Activated naive CD4-positive, alpha-beta T cell treated with anti-CD3 and anti-CD28 coated beads, Interleukin-2, amount 50 U/mL, for 72 hours (primary cell): ENCODE data around the gene CHADL. TPM values are rescaled to one million over a fixed set of nuclear protein-coding genes. Genes with fewer than 3 reads are reported as not detected.

ENCODE experiments used
- ATAC-seq, 2 donors: fragments of 150-1000 bp; cut with Tn5 transposase; 2 replicates each; pipeline ENCODE4 v1.10.0; 2021; ENCODE audit warnings: mild to moderate bottlenecking in 2 of 2, moderate library complexity in 2 of 2
- DNase-seq, 2 donors: peaks; one replicate each; pipeline ENCODE4 v3.0.0; 2021 to 2022; ENCODE audit warnings: low spot score in 2 of 2
- H3K27ac Mint-ChIP-seq, 2 donors: one replicate each; pipeline ENCODE4 v1.8.0; 2022; ENCODE audit warnings: mild to moderate bottlenecking in 2 of 2, mixed read lengths in 2 of 2
- H3K36me3 Mint-ChIP-seq, 2 donors: one replicate each; pipeline ENCODE4 v1.8.0; 2022; ENCODE audit warnings: mixed read lengths in 2 of 2
- H3K9me3 Mint-ChIP-seq, 2 donors: one replicate each; pipeline ENCODE4 v1.8.0; 2022; ENCODE audit warnings: mixed read lengths in 2 of 2
- total RNA-seq, 2 donors: library from RNA; stranded (reverse); gene quantifications; one replicate each; pipeline ENCODE4 v1.2.3, GENCODE V29; 2022

Gene CHADL
- total RNA-seq, 2 donors from 2014 or later: 0.20 to 0.29 TPM

GRCh38 chr22:41241133-41241676, 474 bp upstream of the CHADL start:
- ATAC-seq (no peak), DNase-seq (no peak)
- Mint-ChIP-seq H3K27ac (no peak overlapping the region), H3K9me3 (no peaks in the 10 kb centered on the region), H3K36me3 (no peaks in the 10 kb centered on the region)

DNA sequence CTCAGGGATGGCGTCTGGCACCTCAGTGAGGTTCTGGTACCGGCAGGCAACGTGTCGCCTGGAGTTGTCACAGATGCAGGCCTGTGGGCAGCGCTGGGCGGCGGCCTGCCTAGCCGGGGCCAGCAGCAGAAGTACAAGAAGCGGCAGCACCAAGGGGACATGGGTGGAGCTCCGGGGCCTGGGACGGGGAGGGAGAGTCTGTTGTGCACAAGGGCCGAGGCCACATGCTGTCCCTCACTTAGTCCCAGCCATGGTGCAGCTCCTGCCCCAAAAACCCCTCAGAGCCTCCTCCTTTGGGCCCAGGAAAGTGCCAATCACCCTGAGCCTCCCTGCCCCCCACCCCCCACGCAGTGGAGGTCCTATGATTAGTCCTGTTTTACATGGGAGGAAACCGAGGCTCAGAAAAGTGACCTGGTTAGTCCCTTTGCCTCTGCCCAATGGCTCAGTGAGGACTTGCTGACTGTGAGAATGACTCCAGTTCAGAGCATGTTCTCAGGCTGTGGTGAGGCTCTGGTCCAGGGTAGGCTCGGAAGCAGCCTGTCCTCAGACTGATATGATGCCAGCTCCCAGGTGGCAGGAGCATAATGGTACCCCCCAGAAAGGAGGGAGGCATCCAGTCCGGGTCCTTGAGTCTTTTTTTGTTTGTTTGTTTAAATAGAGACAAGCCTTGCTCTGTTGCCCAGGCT, 1.1 kb downstream of the CHADL start:
- no peak for DNase-seq
- H3K9me3 Mint-ChIP-seq: no peaks in the 10 kb centered on the region
- H3K36me3 Mint-ChIP-seq: no peaks in the 10 kb centered on the region
- ATAC-seq: no peak
- peak overlapping the region in 1 of 2 donors; percentile 34 for H3K27ac Mint-ChIP-seq

- peak overlapping the region; percentile 34 to 39 for H3K27ac Mint-ChIP-seq
These were observed 1.9 kb downstream of the CHADL start for GRCh38 chr22:41238570-41239442.

GRCh38 chr22:41237707-41238569, 2.8 kb downstream of the CHADL start:
- H3K36me3 Mint-ChIP-seq: no peaks in the 10 kb centered on the region
- no peaks in the 10 kb centered on the region for H3K9me3 Mint-ChIP-seq
- no peak overlapping the region for H3K27ac Mint-ChIP-seq
- DNase-seq: peak; percentile 80 to 86
- peak; percentile 88 to 91 for ATAC-seq

More at GRCh38 chr22:41238570-41239442, 1.9 kb downstream of the CHADL start:
- Mint-ChIP-seq H3K36me3 (no peaks in the 10 kb centered on the region), H3K9me3 (no peaks in the 10 kb centered on the region)
- ATAC-seq: no peak
- DNase-seq: no peak

DNA sequence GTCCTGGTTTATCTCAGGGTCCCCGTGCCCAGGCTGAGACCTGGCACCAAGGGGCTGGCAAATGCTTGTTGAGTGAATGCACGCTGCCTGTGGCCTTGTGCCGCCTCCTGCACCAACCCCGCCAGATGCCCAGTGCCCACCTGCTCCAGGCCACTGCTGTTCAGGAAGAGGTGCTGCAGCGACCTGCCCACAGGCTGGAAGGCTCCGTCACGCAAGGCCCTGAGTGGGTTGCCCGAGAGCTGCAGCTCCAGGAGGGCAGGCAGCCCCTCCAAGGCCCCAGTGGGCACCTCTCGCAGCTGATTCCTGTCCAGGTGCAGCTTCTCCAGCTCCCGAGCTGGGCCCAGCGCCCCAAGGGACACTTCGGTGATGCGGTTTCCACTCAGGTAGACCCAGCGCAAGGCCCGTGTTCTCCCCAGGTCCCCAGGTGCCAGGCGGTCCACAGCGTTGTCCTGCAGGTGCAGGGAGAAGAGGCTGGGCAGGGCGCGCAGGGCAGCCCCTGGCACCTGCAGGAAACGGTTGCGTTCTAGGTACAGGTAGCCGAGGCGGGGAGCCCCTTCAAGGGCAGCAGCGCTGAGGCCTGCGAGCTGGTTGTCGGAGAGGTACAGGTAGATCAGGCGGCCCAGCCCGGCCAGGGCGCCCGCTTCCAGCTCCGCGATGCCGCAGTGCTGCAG, 3.6 kb downstream of the CHADL start:
- H3K27ac Mint-ChIP-seq: no peak overlapping the region
- H3K36me3 Mint-ChIP-seq: no peaks in the 10 kb centered on the region
- ATAC-seq: no peak
- H3K9me3 Mint-ChIP-seq: no peaks in the 10 kb centered on the region
- no peak for DNase-seq

- ATAC-seq (no peak), DNase-seq (no peak)
- Mint-ChIP-seq H3K36me3 (no peaks in the 10 kb centered on the region), H3K27ac (peak overlapping the region in 1 of 2 donors; percentile 17), H3K9me3 (no peaks in the 10 kb centered on the region)
These were observed 5.7 kb downstream of the CHADL start for GRCh38 chr22:41234815-41235695.

DNA sequence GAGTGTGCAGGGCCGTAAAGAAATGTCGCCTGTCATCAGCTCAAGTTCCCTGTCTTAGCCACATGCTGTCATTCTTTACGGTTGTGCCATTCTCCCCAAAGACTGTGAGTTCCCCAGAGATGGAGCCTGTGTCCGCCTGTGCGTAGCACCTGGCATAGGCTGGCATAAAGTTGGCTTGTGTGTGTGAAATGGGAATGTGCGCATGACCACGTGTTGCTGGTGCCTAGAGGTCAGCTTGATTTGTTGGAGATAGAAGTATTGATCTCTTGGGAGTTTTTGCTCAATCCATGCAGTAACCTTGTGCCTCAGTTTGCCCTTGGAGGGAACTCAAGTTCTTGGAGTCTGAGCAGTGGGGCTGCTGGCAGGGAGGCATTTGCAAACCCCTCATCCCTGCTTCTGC, 9.4 kb downstream of the CHADL start:
- no peak for ATAC-seq
- Mint-ChIP-seq H3K36me3 (peaks cover 0 to 6% of the 10 kb centered on the region in 2 donors), H3K27ac (peak overlapping the region in 1 of 2 donors; percentile 22), H3K9me3 (no peaks in the 10 kb centered on the region)
- DNase-seq: no peak

DNA sequence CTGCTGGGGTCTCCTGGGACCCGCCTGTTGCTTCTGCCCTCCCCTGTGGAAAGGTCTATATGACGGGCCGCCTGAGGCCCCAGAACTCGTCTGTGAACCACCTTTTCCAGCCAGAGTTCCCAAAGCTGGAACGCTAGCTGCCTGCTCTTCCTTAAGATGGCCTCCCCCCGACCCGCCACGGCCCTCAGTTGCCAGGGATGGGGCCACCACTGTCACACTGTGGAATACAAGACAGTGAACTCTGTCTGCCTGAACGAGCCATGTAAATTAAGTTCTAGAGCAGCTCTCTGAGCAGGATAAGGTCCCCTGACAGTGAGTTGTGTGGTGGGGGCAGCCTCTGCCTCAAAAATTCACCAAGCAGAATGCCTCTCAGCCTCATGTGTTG, 10.3 kb downstream of the CHADL start:
- Mint-ChIP-seq H3K27ac (peak overlapping the region; percentile 22 to 55), H3K36me3 (peaks cover 0 to 6% of the 10 kb centered on the region in 2 donors), H3K9me3 (no peaks in the 10 kb centered on the region)
- ATAC-seq (no peak), DNase-seq (no peak)

DNA sequence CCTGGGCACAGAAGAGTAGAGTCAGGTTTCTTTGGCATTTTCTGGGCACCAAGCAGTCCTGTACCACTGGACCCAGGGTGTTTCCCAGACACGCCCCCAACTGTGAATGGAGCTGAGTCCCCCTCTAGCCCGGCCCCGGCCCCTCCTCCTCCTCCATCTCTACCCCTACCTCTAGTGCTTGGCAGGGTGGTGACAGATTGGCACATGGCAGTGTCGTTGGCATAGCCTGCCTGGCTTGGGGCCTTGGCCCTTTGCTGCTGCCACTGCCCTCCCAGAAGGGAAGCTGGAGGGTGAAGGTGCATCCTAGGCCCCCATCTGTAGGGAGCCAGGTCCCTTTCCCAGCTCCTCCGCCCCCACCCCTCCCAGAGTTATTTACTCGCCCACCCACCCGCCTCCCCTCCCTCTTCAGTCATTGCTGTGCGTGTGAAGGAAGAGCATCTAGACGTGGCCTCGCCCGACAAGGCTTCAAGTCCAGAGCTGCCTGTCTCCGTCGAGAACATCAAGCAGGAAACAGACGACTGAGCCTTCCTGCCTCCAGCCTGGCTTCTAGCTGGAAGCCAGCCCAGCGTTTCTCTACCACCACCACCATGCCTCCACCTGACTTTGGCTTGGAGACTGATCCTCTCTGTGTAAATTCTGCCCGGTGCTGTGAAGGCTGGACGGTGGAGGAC, 10.9 kb downstream of the CHADL start:
- DNase-seq: no peak
- Mint-ChIP-seq H3K36me3 (peaks cover 0 to 6% of the 10 kb centered on the region in 2 donors), H3K9me3 (no peaks in the 10 kb centered on the region), H3K27ac (peak overlapping the region; percentile 22 to 55)
- no peak for ATAC-seq

DNA sequence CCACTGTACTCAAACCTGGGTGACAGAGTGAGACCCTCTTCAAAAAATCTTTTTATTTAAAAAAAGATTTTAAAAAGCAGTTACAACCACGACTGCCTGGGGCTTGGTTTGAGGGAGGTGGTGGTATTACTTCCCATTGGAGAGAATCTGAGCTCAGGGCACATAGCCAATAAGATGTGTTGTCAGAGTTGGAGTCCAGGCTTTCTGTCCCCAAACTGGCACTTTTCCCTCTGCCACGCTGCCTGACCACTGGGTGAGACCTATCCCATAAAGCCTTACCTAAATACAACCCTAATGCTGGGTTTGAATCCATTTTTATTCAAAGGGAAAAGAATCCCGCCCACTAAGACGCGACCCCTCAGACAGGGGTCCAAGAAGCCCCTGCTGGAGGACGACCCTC, 11.5 kb downstream of the CHADL start:
- ATAC-seq: no peak
- DNase-seq: no peak
- Mint-ChIP-seq H3K9me3 (no peaks in the 10 kb centered on the region), H3K36me3 (peaks cover 0 to 6% of the 10 kb centered on the region in 2 donors), H3K27ac (no peak overlapping the region)

DNA sequence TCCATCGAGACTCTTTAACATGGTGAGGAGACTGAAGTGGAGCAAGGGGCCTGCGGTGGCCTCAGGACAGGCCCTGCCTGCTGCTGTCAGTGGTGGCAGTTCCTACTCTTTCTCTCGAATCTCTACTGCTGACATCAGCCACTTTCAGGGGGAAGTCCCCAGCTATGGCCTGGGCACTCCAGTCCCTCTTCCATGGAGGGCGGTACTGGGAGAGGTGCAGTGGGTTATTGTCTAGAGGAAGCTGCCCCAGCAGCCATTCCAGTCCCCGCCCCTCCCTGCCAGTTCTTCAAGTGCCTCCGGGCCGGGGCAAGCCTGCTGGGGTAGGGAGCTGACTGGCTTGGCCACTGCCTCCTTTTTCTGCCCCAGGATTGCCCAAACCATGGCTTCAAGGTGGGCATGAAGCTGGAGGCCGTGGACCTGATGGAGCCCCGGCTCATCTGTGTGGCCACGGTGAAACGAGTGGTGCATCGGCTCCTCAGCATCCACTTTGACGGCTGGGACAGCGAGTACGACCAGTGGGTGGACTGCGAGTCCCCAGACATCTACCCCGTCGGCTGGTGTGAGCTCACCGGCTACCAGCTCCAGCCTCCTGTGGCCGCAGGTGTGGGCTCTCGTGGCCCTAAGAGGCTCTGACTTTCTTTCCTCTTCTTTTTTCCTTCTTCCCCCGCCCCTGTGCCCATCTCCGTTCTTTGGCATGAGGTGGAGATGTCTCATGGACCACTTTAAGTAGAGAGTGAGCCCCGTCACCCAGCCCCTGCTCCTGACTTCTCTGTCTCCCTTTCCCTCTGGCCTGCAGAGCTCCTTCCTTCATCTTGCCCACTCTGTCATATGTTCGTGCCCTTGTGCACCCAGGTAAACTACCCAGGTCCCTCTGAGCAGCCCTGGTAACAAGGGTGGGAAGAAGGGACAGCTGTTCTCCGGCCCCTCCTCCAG, 13.7 kb downstream of the CHADL start:
- Mint-ChIP-seq H3K36me3 (peaks cover 0 to 6% of the 10 kb centered on the region in 2 donors), H3K9me3 (no peaks in the 10 kb centered on the region), H3K27ac (peak overlapping the region; percentile 15 to 73)
- ATAC-seq: no peak
- no peak for DNase-seq

DNA sequence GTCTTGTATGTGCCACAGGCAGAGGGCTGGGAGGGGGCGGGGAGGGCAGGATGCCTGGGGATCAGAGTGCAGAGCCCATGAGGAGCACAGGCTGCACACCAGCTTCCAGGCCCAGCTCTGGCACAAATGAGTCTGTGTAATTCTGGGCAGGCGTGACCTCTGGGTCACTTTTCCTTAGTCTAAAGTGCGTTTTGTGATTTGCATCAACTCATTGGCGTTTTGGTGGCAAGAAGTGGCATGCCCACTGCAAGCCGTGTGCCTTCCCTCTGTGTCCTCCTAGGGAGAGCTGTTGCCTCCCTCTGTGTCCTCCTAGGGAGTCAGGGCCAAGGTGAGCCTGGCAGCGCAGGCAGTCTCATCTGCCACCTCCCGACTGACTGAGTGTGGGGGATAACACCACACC, 17.2 kb downstream of the CHADL start:
- Mint-ChIP-seq H3K9me3 (no peaks in the 10 kb centered on the region), H3K36me3 (peaks cover 0 to 16% of the 10 kb centered on the region in 2 donors), H3K27ac (no peak overlapping the region)
- DNase-seq (no peak), ATAC-seq (no peak)

DNA sequence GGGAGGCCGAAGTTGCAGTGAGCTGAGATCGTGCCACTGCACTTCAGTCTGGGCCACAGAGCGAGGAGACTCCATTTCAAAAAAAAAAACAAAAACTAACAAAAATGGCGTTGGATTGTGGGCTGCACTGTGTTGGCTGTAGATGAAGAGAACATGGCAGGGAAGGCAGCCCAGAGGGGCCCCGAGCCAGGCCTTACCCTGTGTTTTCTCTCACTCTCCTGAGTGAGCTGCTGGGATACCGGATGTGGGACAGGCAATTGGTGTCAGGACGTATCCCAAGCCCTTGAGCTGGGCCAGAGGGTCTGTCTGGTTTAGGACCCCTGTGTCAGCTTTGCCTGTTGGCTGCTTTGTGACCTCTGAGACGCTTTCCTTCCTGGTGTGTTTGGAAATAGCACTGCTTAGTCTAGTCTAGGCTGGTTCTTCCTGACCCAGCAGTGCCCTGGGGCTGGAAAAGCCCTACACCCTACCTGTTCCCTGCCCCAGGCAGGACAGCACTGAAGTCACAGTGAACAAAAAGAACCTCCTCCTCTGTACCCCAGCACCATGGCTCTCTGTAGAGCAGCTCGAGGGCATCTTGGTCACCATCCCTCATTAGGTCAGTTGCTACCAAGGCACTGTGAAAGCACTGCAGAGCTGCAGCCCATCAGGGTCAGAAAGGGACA, 17.8 kb downstream of the CHADL start:
- DNase-seq (no peak), ATAC-seq (no peak)
- H3K9me3 Mint-ChIP-seq: no peaks in the 10 kb centered on the region
- H3K36me3 Mint-ChIP-seq: peaks cover 0 to 16% of the 10 kb centered on the region in 2 donors
- no peak overlapping the region for H3K27ac Mint-ChIP-seq
